HFF-Myc (cell line): Measurements from ENCODE around the gene PIK3R5.

ENCODE experiments used
- DNase-seq: peaks from one replicate; pipeline ENCODE4 v3.0.0-alpha.2; 2011; ENCODE audit warnings: low read depth; ENCODE audit errors: extremely low read depth
- H3K4me3 ChIP-seq: replicated peaks from 2 replicates; pipeline ENCODE4 v1.5.1; 2011; ENCODE audit warnings: low read depth, mild to moderate bottlenecking, control low read depth, low read length
- CTCF ChIP-seq: IDR thresholded peaks from 2 replicates; pipeline ENCODE4 v1.5.1; 2012; ENCODE audit warnings: mild to moderate bottlenecking, low read depth, low read length, control low read depth; ENCODE audit errors: missing control alignments

PIK3R5 gene

GRCh38 chr17:8835631-8836364 is 129.7 kb downstream of the PIK3R5 start:
- TF ChIP-seq CTCF, result no peak
- no peak overlapping the region for H3K4me3 ChIP-seq

GRCh38 chr17:8835106-8835505 is 130.4 kb downstream of the PIK3R5 start:
- H3K4me3 ChIP-seq, result no peak overlapping the region
- DNase-seq, result no peak
- no peak for TF ChIP-seq CTCF

More at GRCh38 chr17:8835631-8836364, 129.7 kb downstream of the PIK3R5 start:
- no peak for DNase-seq

- peak; percentile 62 for TF ChIP-seq CTCF
- H3K4me3 ChIP-seq, result no peak overlapping the region
- DNase-seq, result no peak
Measured at GRCh38 chr17:8832711-8833352, 132.7 kb downstream of the PIK3R5 start.

GRCh38 chr17:8831234-8831849 is 134.2 kb downstream of the PIK3R5 start:
- DNase-seq, result no peak
- TF ChIP-seq CTCF, result no peak
- no peak overlapping the region for H3K4me3 ChIP-seq

- no peak for TF ChIP-seq CTCF
- H3K4me3 ChIP-seq, result no peak overlapping the region
- no peak for DNase-seq
Measured at GRCh38 chr17:8830141-8830540, 135.4 kb downstream of the PIK3R5 start.

DNA sequence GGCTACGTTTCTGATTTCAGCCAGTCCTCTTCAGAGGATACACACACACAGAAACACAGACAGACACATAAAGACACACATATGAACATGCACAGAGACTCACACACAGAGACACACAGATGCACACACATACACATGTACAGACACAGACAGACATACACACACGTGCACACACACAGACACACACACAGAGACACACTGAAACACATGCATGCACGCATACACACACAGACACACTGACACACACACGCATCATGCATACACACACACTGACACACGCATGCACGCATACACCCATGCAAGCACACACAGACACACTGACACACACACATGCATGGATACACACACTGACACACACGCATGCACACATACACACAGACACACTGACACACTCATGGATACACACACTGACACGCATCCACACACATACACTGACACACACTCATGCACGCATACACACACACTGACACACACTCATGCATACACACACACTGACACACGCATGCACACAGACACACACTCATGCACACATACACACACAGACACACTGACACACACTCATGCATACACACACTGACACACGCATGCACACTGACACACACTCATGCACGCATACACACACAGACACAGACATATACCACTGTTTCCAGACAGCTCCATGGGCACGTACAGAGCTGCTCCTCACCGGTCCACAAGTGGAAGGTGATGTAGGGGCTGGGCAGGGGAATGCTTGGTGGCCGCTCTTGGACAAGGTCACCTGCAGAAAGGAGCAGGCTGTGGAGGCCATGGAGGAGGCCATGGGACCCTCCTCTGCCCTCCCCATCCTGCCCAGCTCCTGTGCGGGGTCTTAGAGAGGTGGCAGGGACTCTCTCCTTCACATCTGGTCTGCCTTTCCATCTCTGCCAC is 136.2 kb downstream of the PIK3R5 start:
- no peak for TF ChIP-seq CTCF
- no peak overlapping the region for H3K4me3 ChIP-seq

More for the DNA sequence above, 136.2 kb downstream of the PIK3R5 start:
- no peak for DNase-seq
